Activated CD4-positive, alpha-beta T cell treated with anti-CD3 and anti-CD28 coated beads, Interleukin-2, amount 50 U/mL, for 4 hours (primary cell): ENCODE results near the gene SKI.
"Not testable (repeated sequence)": the region's sequence is repeated elsewhere in the genome, so short reads cannot be mapped to it uniquely, and the experiment has no call there.

Experiments used
- DNase-seq, 2 experiments: peaks; one replicate each; pipeline ENCODE4 v3.0.0-alpha.2; 2020

The SKI gene

GRCh38 chr1:2248854-2249558 lies 20.9 kb downstream of the SKI start:
- no peak for DNase-seq

- DNase-seq, result no peak
These were observed 21.4 kb downstream of the SKI start for GRCh38 chr1:2249559-2249906.

GRCh38 chr1:2250721-2251281 lies 22.7 kb downstream of the SKI start:
- no peak for DNase-seq

- no peak for DNase-seq
These were observed 23.2 kb downstream of the SKI start for GRCh38 chr1:2251363-2251762.

- no peak for DNase-seq
These were observed 23.7 kb downstream of the SKI start for GRCh38 chr1:2251786-2252185.

- no peak for DNase-seq
These were observed 24.3 kb downstream of the SKI start for GRCh38 chr1:2252423-2252822.

- DNase-seq, result no peak
These were observed 25.1 kb downstream of the SKI start for GRCh38 chr1:2253036-2253796.

- no peak for DNase-seq
These were observed 25.8 kb downstream of the SKI start for GRCh38 chr1:2253797-2254480.

- DNase-seq, result no peak
These were observed 26.9 kb downstream of the SKI start for GRCh38 chr1:2255047-2255419.

- peak; percentile 58 to 66 for DNase-seq
These were observed 27.6 kb downstream of the SKI start for GRCh38 chr1:2255420-2256369.

GRCh38 chr1:2256435-2257244 lies 28.5 kb downstream of the SKI start:
- DNase-seq, result no peak

GRCh38 chr1:2257245-2257627 lies 29.1 kb downstream of the SKI start:
- DNase-seq, result no peak

- no peak for DNase-seq
These were observed 30.1 kb downstream of the SKI start for GRCh38 chr1:2258122-2258681.

- DNase-seq, result peak; percentile 73 to 75
These were observed 30.9 kb downstream of the SKI start for GRCh38 chr1:2258996-2259395.

- no peak for DNase-seq
These were observed 31.7 kb downstream of the SKI start for GRCh38 chr1:2259668-2260402.

- not testable (repeated sequence) for DNase-seq
These were observed 32.4 kb downstream of the SKI start for GRCh38 chr1:2260470-2260869.

- no peak for DNase-seq
These were observed 32.8 kb downstream of the SKI start for GRCh38 chr1:2260917-2261316.

- not testable (repeated sequence) for DNase-seq
These were observed 33.6 kb downstream of the SKI start for GRCh38 chr1:2261476-2262395.

GRCh38 chr1:2266301-2266975 lies 38.3 kb downstream of the SKI start:
- no peak for DNase-seq
